HG02970 (cell line): ENCODE results near the gene TRIOBP.

ENCODE experiments used
- ATAC-seq: cut with Tn5 transposase; IDR thresholded peaks from one replicate; pipeline ENCODE4 v1.9.1; 2021; ENCODE audit warnings: mild to moderate bottlenecking, moderate library complexity, moderate number of reproducible peaks; ENCODE audit not compliant: unreplicated experiment, low FRiP score

Gene TRIOBP

GRCh38 chr22:37726241-37726887 lies 29.5 kb downstream of the TRIOBP start:
- no peak for ATAC-seq

- no peak for ATAC-seq
Measured at GRCh38 chr22:37728620-37729019, 31.8 kb downstream of the TRIOBP start.

DNA sequence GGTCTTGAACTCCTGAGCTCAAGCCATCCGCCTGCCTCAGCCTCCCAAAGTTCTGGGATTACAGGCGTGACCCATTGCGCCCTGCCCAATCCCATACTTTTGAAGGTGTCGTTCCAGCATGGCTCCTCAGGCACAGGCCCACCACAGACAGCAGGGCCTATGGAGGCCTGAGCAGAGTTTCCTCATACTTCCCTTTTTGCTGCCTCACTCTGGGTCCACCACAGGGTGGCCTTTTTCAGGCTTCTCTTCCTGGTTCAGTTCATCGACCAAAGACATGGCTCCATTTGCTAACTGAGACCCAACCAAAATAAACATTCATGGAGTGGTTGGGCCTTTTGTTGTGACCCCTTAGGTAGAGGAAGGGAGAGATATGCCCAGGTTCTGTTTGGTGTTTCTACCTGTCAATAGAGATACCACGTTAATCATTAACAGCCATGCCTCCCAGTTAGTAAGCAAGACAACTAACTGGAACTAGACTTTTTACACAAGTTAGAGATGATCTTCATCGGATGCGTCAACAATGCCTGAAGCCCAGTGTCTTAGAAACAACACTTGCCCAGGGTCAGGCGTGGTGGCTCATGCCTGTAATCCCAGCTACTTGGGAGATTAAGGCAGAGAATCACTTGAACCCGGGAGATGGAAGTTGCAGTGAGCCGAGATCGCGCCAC lies 35.1 kb downstream of the TRIOBP start:
- ATAC-seq: no peak

- no peak for ATAC-seq
Measured at GRCh38 chr22:37732699-37733607, 36.1 kb downstream of the TRIOBP start.

DNA sequence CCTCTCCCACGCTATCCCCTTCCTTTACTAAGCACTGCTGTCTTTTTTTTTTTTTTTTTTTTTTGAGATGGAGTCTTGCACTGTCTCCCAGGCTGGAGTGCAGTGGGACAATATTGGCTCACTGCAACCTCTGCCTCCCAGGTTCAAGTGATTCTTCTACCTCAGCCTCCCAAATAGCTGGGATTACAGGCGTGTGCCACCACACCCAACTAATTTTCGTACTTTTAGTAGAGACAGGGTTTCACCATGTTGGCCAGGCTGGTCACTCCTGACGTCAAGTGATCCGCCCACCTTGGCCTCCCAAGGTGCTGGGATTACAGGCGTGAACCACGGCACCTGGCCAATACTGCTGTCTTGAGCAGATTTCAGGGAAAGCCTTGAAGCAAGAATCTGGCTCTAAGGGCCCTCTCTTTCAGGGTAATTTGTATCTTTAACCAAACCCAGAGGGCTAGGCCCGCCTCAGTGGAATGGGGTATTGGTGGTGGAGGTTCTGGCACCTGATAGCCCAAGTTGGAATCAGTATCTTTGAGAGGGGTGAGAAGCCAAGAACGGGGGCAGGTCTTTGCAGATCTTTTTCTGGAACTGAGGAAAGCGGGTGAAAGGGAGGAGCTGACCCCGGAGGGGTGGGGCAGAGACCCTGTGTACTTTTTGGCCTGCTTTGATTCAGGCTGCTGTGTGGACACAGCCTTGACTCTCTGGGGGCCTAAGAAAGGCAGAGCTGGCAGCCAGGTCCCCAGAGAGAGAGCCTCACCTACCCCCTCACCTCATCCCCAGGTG lies 37.0 kb downstream of the TRIOBP start:
- no peak for ATAC-seq

- ATAC-seq: no peak
Measured at GRCh38 chr22:37734402-37734700, 37.5 kb downstream of the TRIOBP start.

DNA sequence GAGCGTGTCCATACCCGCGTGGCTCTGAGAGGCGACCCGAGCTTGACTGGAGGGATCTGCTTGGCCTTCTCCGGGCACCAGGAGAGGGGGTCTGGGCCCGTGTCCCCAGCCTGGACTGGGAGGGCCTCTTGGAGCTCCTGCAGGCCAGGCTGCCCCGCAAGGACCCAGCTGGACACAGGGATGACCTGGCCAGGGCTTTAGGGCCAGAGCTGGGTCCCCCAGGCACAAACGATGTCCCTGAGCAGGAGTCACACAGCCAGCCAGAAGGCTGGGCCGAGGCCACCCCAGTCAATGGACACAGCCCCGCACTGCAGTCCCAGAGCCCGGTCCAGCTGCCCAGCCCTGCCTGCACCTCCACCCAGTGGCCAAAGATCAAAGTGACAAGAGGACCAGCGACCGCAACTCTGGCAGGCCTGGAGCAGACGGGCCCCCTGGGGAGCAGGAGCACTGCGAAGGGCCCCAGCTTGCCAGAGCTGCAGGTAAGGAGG lies 38.2 kb downstream of the TRIOBP start:
- ATAC-seq: no peak

GRCh38 chr22:37739035-37739434 lies 42.2 kb downstream of the TRIOBP start:
- ATAC-seq: no peak

DNA sequence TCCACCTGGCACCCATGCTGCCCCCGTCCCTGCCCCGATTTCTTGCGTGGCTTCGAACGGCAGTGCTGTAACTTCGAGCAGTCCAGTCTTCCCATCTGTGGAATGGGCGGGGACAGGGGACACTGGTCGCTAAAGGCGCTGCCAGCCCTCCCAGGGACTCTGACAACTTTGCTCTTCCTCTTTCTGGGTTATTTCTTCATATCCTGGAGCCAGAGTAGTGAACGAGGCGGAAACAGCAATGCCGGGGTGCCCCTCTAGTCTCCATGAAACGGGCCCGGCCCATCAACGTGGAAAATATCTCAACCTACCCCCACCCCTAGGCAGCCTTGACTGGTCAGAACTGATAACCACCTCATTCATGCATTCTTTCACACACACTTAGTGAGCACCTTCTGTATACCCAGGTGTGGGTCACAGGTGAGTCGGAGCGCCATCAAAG lies 42.8 kb downstream of the TRIOBP start:
- ATAC-seq: no peak

GRCh38 chr22:37740455-37741311 lies 43.8 kb downstream of the TRIOBP start:
- ATAC-seq: no peak

DNA sequence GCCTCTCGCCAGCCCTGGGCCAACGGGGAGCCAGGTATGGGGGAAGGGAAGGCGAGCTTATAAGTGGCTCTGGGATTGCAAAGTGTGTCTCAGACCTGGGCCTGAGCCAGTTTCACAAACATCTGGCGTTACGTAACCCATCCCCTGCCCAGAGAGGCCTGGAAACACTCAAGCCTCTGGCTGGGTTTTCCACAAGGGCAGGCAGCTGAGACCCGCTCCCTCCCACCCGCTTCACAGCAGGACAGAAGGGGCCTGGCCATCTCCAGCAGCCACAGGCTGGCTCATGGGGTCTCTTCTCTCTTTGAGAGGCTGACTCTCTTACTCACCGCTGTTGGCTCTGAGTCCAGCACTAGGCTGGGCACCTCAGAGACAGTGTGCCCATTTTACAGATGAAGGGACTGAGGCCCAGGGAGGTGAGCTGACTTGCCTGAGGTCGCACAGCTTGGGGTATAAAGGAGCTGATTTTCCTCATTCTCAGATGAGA lies 44.5 kb downstream of the TRIOBP start:
- ATAC-seq: no peak

DNA sequence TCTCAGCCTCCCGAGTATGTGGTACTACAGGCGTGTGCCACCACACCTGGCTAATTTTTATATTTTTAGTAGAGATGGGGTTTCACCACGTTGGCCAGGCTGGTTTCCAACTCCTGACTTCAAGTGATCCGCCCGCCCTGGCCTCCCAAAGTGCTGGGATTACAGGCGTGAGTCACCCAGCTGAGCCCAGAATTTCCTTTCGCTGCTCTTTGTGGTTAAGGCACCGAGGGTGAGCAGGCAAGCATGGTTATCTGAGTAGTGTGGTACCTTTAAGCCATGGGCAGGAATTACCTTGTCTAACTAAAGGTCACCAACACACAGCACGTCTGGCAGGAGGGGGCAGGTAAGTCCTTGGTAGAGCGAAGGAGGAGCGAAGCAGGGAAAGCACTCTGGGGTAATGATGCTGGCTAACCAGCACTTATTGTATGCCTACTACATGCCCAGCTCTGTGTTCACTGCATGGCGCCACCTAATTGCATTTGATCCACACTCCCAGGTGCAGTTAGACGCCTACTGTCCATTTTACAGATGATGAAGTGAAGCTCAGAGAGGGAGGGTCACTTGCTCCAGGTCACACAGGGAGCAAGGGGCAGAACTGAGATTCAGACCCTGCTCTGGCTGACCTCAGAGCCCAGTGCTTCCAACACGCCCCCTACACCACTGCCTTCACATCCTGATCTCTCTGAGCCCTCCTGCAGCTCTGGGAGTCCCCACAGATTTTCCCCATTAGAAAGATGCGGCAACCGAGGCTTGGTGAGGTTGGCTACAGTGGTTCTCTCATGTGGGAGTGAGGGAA lies 45.7 kb downstream of the TRIOBP start:
- no peak for ATAC-seq

- ATAC-seq: no peak
Measured at GRCh38 chr22:37744589-37744988, 47.7 kb downstream of the TRIOBP start.

GRCh38 chr22:37745548-37746365 lies 48.9 kb downstream of the TRIOBP start:
- peak; percentile 67 for ATAC-seq

- ATAC-seq: peak; percentile 10
Measured at GRCh38 chr22:37746366-37747079, 49.7 kb downstream of the TRIOBP start.

DNA sequence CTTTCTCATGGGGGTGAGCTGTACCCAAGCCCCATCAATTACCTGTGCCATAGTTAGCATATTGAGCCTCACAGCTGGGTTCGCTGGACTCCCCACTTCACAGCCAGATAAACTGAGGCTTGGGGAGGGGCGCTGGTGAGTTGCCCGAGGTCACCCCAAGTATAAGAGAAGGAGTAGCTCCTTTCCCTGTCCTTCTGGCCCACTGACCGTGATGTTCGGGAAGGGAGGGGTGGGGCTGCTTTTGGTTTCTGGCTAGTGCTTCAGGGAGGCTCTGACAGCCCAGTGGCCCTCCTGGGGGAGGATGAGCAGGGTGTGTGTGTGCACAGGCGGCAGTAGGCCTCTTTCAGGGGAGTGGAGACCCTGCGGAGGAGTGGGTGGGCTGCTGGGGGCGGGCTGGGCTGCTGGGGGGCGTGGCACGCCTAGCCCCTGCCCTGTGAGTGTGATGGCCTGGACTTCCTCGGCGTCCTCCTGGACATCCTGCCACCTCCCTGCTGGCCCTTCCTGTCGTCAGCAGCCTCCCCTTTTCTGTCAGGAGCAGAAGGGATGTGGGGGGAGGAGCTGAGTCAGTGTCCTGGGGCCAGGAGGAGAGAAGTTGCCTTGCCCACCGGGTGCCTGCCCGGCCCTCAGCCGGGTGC lies 50.3 kb downstream of the TRIOBP start:
- no peak for ATAC-seq

DNA sequence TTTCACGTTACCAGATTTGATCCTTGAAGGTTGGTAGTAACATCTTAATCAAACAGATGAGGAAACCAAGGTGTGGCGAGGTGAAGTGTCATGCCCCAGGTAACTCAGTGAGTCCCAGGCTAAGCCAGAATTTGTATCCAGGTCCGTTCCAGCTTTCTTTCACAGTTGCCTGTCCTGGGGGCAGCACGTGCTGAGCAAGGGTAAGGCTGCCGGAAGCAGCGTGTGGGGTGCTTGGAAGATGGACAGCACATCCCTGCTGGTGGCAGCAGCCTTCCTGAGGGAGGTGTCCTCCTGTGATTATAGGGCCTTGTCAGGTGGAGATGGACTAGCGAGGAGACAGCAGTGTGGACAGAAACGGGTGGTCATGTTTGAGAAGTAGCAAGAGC lies 50.9 kb downstream of the TRIOBP start:
- ATAC-seq: no peak
